NCI-H1694 treated with DMSO at 0.1 percent for 48 hours (cell line): Measurements from ENCODE around the gene FZD8.
A peak's percentile ranks its signal among the peaks of the same experiment; 100 is the strongest.
"Not testable (repeated sequence)": the region's sequence is repeated elsewhere in the genome, so short reads cannot be mapped to it uniquely, and the experiment has no call there.

Experiments
- DNase-seq: peaks from one replicate; lab custom pipeline; 2025; lab: John Stamatoyannopoulos, UW

Gene FZD8, protein sequence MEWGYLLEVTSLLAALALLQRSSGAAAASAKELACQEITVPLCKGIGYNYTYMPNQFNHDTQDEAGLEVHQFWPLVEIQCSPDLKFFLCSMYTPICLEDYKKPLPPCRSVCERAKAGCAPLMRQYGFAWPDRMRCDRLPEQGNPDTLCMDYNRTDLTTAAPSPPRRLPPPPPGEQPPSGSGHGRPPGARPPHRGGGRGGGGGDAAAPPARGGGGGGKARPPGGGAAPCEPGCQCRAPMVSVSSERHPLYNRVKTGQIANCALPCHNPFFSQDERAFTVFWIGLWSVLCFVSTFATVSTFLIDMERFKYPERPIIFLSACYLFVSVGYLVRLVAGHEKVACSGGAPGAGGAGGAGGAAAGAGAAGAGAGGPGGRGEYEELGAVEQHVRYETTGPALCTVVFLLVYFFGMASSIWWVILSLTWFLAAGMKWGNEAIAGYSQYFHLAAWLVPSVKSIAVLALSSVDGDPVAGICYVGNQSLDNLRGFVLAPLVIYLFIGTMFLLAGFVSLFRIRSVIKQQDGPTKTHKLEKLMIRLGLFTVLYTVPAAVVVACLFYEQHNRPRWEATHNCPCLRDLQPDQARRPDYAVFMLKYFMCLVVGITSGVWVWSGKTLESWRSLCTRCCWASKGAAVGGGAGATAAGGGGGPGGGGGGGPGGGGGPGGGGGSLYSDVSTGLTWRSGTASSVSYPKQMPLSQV

GRCh38 chr10:35642035-35642792, at the start of gene FZD8:
Gene FZD8 (minus strand): TSS chr10:35642296. CDS start chr10:35641429, 867 bp downstream.
- DNase-seq: peak; percentile 88

GRCh38 chr10:35691522-35692236, 49.6 kb upstream of the FZD8 start:
- DNase-seq: no peak

- DNase-seq: no peak
These were observed 48.4 kb upstream of the FZD8 start for GRCh38 chr10:35690534-35690933.

- DNase-seq: not testable (repeated sequence)
These were observed 43.8 kb upstream of the FZD8 start for GRCh38 chr10:35685858-35686257.

DNA sequence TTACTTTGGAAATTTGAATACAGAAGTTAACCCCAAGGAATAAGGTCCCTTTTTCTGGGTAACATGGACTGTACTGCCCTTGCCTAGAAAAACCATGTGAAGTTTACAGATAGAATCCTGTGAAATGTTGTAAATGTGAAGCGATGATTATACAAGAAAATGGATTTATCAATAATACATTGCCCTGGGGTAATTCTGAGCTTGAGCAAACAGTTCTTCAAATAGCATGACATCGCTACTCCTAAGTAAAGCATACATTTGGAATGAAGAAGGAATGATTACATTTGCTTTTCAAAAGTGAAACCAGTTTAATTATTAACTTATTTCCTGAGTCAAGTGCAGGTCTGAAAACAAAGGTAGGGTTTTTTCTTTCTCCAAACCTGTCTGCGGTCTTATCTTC, 43.3 kb upstream of the FZD8 start:
- no peak for DNase-seq

DNA sequence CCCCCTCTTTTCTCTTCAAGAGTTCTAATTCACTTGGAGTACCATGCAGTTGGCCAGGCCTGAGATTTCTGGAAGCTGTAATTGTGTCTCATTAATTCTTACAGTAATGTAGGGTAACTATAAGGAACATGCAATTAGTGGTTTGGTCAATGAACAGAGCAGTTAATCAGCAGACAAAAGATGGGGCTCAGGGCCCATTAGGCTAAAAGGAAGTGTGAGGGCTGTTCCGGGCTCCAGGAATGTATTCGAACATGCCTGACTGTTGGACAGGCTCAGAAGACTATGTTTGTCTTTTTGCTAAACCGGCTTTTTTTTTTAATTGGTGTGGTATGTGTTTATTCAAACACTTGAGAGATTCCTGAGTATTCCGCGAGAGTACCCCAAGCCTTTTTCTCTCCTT, 42.5 kb upstream of the FZD8 start:
- DNase-seq: no peak

GRCh38 chr10:35675846-35676245, 33.8 kb upstream of the FZD8 start:
- DNase-seq: no peak

DNA sequence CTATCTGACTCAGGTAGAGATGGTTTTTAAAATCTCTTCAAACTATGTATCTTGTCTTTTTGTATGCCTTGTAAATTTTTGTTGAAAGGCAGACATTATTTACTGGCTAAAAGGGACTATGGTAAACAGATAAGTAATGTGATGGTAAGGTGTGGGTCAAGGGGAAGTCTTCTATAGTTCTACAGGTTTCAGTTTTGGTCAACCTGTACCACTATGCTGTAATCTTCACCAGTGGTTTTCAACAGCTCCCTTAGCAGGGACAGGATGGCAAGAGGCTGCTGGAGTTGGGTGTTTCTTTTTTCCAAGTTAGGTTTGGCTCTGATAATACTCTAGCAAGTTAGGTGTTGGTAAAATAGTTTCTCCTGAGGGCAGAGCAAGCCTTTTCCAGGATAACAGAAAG, 32.7 kb upstream of the FZD8 start:
- DNase-seq: no peak

GRCh38 chr10:35668865-35669650, 27.0 kb upstream of the FZD8 start:
- no peak for DNase-seq

- no peak for DNase-seq
These were observed 25.9 kb upstream of the FZD8 start for GRCh38 chr10:35667971-35668370.

GRCh38 chr10:35667270-35667889, 25.3 kb upstream of the FZD8 start:
- DNase-seq: no peak

DNA sequence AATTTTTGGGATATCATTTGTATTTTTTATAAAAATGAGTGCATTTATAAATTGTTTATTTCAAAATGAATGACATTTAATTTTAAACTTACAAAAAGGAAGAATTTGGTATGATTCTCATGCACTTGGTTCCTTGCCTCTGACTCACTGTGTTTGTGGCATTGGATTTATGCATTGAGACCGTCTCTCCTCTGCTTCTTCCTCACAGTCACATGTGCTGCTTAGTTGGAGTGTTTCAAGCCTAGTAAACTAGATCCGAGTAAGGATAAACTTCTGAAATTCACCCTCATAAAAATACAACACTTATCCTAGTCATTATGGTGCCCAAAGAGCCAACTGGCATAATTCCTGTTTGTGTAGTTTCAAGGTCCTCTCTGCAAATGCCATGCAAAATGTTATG, 19.1 kb upstream of the FZD8 start:
- no peak for DNase-seq

- no peak for DNase-seq
These were observed 17.4 kb upstream of the FZD8 start for GRCh38 chr10:35659456-35659855.

- no peak for DNase-seq
These were observed 15.5 kb upstream of the FZD8 start for GRCh38 chr10:35657621-35658020.

GRCh38 chr10:35652824-35653223, 10.7 kb upstream of the FZD8 start:
- DNase-seq: no peak

GRCh38 chr10:35650894-35651293, 8.8 kb upstream of the FZD8 start:
- DNase-seq: no peak

DNA sequence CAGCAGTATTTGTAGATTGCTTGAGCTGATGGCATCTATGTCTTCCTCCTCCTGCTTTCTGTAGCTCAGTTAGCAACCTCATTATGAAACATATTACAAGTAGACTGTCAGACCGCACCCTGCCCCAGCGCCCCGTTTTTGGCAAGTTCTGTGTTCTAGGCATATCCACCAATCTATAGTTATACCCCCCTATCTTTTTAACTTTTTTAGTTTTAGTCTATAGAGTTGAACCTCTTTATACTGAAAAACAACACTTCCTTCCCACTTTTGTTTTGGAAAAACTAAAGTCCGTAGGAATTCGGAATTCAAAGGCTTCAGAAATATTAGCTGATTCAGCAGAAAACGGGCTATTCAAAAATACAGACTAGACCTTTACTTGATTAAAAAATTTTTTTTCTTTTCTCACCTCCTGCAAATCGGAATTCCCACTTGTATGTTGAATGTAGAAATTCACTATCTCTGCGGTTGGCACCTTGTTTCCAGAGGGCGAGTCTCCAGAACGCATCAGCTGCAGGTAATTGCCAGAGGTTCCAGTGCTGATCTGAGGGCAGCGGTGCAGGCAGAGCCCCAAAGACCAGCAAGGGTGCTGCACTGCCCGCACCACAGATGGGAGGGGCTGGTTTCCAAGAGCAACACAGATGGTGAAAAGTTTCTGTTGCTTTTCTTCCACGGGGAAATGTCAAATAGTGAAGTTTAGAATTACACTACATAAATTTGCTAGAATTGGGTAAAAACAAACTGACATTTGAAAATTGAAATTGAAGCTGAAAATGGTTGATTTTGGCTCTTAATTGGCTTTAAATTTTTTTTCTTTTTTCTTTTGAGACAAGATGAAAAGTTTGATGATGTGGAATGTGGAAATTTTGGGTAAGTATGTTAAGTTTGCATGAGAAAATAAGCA, 2.2 kb upstream of the FZD8 start:
- DNase-seq: no peak

GRCh38 chr10:35643151-35644049, 1.3 kb upstream of the FZD8 start:
- peak; percentile 27 for DNase-seq

DNA sequence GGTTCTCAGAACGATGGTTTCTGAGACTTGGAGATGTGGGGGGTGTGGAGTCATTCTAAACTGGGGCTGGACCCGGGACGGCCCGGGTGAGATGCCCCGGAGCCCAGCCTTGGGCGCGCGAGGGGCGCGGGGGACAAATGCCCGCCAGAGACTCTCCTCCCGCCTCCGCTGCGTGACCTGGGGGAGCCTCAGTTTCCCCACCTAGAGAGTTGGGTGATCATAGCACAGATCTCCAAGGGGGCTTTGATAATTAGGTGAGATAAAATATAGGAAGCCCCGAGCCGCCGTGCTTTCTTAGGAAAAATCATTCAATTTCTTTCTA, 658 bp upstream of the FZD8 start:
- no peak for DNase-seq
